ENCODE measurements around the gene LIPC. TPM values are rescaled to one million over a fixed set of nuclear protein-coding genes. Genes with fewer than 3 reads are reported as not detected.
A peak's percentile ranks its signal among the peaks of the same experiment; 100 is the strongest.

LIPC gene
- total and polyA plus RNA-seq, 9 of the 15 experiments (the other 6 are each of a cell fraction or from before 2014, with no cell fraction given), result 0.07 to 0.41 (median 0.11) TPM; not detected in 2

DNA sequence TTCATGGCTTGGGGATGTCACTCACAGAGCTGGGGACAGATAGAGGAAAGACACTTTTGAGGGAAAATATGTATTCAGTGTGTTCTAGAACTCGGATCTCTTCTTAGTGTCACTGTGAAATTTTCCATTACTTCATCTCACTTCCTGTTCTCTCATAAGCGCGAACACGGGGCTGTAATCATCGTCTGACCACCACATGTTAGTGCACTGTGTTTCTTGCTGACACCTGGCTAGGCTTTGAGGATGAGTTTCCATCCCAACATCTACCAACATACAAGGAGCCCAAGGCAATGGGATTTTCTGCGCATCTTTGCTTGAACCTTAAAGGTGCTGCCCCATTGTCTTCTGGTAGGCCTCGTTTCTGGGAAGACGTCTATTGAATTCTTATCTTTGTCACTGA lies 84.0 kb downstream of the LIPC start (continued):
- TF ChIP-seq, protein P1, sequence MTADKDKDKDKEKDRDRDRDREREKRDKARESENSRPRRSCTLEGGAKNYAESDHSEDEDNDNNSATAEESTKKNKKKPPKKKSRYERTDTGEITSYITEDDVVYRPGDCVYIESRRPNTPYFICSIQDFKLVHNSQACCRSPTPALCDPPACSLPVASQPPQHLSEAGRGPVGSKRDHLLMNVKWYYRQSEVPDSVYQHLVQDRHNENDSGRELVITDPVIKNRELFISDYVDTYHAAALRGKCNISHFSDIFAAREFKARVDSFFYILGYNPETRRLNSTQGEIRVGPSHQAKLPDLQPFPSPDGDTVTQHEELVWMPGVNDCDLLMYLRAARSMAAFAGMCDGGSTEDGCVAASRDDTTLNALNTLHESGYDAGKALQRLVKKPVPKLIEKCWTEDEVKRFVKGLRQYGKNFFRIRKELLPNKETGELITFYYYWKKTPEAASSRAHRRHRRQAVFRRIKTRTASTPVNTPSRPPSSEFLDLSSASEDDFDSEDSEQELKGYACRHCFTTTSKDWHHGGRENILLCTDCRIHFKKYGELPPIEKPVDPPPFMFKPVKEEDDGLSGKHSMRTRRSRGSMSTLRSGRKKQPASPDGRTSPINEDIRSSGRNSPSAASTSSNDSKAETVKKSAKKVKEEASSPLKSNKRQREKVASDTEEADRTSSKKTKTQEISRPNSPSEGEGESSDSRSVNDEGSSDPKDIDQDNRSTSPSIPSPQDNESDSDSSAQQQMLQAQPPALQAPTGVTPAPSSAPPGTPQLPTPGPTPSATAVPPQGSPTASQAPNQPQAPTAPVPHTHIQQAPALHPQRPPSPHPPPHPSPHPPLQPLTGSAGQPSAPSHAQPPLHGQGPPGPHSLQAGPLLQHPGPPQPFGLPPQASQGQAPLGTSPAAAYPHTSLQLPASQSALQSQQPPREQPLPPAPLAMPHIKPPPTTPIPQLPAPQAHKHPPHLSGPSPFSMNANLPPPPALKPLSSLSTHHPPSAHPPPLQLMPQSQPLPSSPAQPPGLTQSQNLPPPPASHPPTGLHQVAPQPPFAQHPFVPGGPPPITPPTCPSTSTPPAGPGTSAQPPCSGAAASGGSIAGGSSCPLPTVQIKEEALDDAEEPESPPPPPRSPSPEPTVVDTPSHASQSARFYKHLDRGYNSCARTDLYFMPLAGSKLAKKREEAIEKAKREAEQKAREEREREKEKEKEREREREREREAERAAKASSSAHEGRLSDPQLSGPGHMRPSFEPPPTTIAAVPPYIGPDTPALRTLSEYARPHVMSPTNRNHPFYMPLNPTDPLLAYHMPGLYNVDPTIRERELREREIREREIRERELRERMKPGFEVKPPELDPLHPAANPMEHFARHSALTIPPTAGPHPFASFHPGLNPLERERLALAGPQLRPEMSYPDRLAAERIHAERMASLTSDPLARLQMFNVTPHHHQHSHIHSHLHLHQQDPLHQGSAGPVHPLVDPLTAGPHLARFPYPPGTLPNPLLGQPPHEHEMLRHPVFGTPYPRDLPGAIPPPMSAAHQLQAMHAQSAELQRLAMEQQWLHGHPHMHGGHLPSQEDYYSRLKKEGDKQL (CRISPR knock-in tag; IDR thresholded peaks at IDR 0.05; ENCODE audit: borderline replicate concordance), result no peak
- TF ChIP-seq ILF3 (IDR thresholded peaks at IDR 0.05; ENCODE audit: borderline replicate concordance), result no peak
- TF ChIP-seq ETV5 (CRISPR knock-in tag; IDR thresholded peaks at IDR 0.05; ENCODE audit: low read depth), result no peak
- no peak for TF ChIP-seq TAL1 (IDR thresholded peaks at IDR 0.05)
- no peak for TF ChIP-seq PHF21A (IDR thresholded peaks at IDR 0.05; ENCODE audit: borderline replicate concordance, low read depth)
- no peak for TF ChIP-seq PRMT5 (CRISPR knock-in tag; IDR thresholded peaks at IDR 0.05)
- no peak for TF ChIP-seq KLF13 (tag; IDR thresholded peaks at IDR 0.05; ENCODE audit: borderline replicate concordance, low read depth)
- TF ChIP-seq CXXC5 (CRISPR knock-in tag; IDR thresholded peaks at IDR 0.05), result peak; percentile 43
- 0 out of 2 replicates have a peak, but pooled peaks have one; percentile 20 for TF ChIP-seq KLF6 (CRISPR knock-in tag; IDR thresholded peaks at IDR 0.05; ENCODE audit: borderline replicate concordance)
- TF ChIP-seq, protein P2, sequence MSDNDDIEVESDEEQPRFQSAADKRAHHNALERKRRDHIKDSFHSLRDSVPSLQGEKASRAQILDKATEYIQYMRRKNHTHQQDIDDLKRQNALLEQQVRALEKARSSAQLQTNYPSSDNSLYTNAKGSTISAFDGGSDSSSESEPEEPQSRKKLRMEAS (CRISPR knock-in tag; IDR thresholded peaks at IDR 0.05), result peak; percentile 72
- TF ChIP-seq, protein P3, sequence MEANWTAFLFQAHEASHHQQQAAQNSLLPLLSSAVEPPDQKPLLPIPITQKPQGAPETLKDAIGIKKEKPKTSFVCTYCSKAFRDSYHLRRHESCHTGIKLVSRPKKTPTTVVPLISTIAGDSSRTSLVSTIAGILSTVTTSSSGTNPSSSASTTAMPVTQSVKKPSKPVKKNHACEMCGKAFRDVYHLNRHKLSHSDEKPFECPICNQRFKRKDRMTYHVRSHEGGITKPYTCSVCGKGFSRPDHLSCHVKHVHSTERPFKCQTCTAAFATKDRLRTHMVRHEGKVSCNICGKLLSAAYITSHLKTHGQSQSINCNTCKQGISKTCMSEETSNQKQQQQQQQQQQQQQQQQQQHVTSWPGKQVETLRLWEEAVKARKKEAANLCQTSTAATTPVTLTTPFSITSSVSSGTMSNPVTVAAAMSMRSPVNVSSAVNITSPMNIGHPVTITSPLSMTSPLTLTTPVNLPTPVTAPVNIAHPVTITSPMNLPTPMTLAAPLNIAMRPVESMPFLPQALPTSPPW (CRISPR knock-in tag; IDR thresholded peaks at IDR 0.05), result no peak
- TF ChIP-seq BCL6 (CRISPR knock-in tag; IDR thresholded peaks at IDR 0.05), result no peak
- TF ChIP-seq SMARCA4 (IDR thresholded peaks at IDR 0.05), result no peak
- TF ChIP-seq, protein P4, sequence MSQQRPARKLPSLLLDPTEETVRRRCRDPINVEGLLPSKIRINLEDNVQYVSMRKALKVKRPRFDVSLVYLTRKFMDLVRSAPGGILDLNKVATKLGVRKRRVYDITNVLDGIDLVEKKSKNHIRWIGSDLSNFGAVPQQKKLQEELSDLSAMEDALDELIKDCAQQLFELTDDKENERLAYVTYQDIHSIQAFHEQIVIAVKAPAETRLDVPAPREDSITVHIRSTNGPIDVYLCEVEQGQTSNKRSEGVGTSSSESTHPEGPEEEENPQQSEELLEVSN (IDR thresholded peaks at IDR 0.05; ENCODE audit: borderline replicate concordance in 1 of 2, extremely low read depth in 1 of 2, insufficient read depth in 1 of 2, insufficient read length in 1 of 2, low read depth in 1 of 2, low read length in 1 of 2, poor library complexity in 1 of 2, severe bottlenecking in 1 of 2), result peak; percentile 38 to 54
- TF ChIP-seq, protein P5, sequence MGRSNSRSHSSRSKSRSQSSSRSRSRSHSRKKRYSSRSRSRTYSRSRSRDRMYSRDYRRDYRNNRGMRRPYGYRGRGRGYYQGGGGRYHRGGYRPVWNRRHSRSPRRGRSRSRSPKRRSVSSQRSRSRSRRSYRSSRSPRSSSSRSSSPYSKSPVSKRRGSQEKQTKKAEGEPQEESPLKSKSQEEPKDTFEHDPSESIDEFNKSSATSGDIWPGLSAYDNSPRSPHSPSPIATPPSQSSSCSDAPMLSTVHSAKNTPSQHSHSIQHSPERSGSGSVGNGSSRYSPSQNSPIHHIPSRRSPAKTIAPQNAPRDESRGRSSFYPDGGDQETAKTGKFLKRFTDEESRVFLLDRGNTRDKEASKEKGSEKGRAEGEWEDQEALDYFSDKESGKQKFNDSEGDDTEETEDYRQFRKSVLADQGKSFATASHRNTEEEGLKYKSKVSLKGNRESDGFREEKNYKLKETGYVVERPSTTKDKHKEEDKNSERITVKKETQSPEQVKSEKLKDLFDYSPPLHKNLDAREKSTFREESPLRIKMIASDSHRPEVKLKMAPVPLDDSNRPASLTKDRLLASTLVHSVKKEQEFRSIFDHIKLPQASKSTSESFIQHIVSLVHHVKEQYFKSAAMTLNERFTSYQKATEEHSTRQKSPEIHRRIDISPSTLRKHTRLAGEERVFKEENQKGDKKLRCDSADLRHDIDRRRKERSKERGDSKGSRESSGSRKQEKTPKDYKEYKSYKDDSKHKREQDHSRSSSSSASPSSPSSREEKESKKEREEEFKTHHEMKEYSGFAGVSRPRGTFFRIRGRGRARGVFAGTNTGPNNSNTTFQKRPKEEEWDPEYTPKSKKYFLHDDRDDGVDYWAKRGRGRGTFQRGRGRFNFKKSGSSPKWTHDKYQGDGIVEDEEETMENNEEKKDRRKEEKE (IDR thresholded peaks at IDR 0.05; ENCODE audit: borderline replicate concordance in 1 of 2, control insufficient read depth in 1 of 2, low read depth in 2 of 2, low read length in 1 of 2), result no peak
- TF ChIP-seq CEBPB (tag; IDR thresholded peaks at IDR 0.05), result no peak
- TF ChIP-seq ZNF3 (CRISPR knock-in tag; IDR thresholded peaks at IDR 0.05), result no peak
